CD4-positive, CD25-positive, alpha-beta regulatory T cell (primary cell): ENCODE results near the gene PDE12. TPM values are rescaled to one million over a fixed set of nuclear protein-coding genes. Genes with fewer than 3 reads are reported as not detected.
"Not testable (repeated sequence)": the region's sequence is repeated elsewhere in the genome, so short reads cannot be mapped to it uniquely, and the experiment has no call there.

ENCODE experiments used
- ATAC-seq, 2 donors: fragments of 150-1000 bp; cut with Tn5 transposase; one replicate each; pipeline ENCODE4 v1.10.0; 2021; ENCODE audit warnings: low read depth in 2 of 2, moderate number of reproducible peaks in 2 of 2, moderate library complexity in 1 of 2
- DNase-seq, 3 donors: peaks; one replicate each; pipeline versions ENCODE4 v3.0.0 to v3.0.0-alpha.2; 2012 to 2022; ENCODE audit warnings: mixed read lengths in 1 of 3
- H3K27ac ChIP-seq: one replicate; pipeline ENCODE4 v1.7.0; 2013; ENCODE audit warnings: mild to moderate bottlenecking, low read length; ENCODE audit not compliant: insufficient read depth, poor library complexity, severe bottlenecking
- H3K27me3 ChIP-seq: one replicate; pipeline ENCODE4 v1.7.0; 2013; ENCODE audit warnings: low read length; ENCODE audit not compliant: control insufficient read depth, insufficient read depth
- H3K36me3 ChIP-seq: one replicate; pipeline ENCODE4 v1.7.0; 2013; ENCODE audit warnings: mild to moderate bottlenecking, low read length, moderate library complexity; ENCODE audit not compliant: control insufficient read depth, insufficient read depth
- H3K4me1 ChIP-seq: 2 replicates; pipeline ENCODE4 v1.7.0; 2013; ENCODE audit warnings: mild to moderate bottlenecking, low read length; ENCODE audit not compliant: insufficient read depth, control insufficient read depth, poor library complexity, severe bottlenecking
- H3K4me3 ChIP-seq: one replicate; pipeline ENCODE4 v1.7.0; 2013; ENCODE audit warnings: low read depth, mild to moderate bottlenecking, low read length, moderate library complexity
- H3K9me3 ChIP-seq, 2 experiments: 1 replicate in 1 of 2; 2 replicates in 1 of 2; pipeline ENCODE4 v1.7.0; 2013; ENCODE audit warnings: low read length in 2 of 2, mild to moderate bottlenecking in 1 of 2, moderate library complexity in 1 of 2; ENCODE audit not compliant: control insufficient read depth in 2 of 2
- H3K27ac Mint-ChIP-seq, 3 donors: one replicate each; pipeline ENCODE4 v1.8.0; 2020 to 2022; ENCODE audit warnings: mild to moderate bottlenecking in 3 of 3, mixed read lengths in 3 of 3, moderate library complexity in 2 of 3
- H3K27me3 Mint-ChIP-seq: one replicate; pipeline ENCODE4 v1.8.0; 2022; ENCODE audit warnings: mild to moderate bottlenecking, mixed read lengths
- H3K36me3 Mint-ChIP-seq: one replicate; pipeline ENCODE4 v1.8.0; 2020; ENCODE audit warnings: mixed read lengths
- H3K4me1 Mint-ChIP-seq, 4 donors: one replicate each; pipeline ENCODE4 v1.8.0; 2020 to 2022; ENCODE audit warnings: mixed read lengths in 4 of 4, mild to moderate bottlenecking in 1 of 4
- H3K4me3 Mint-ChIP-seq, 4 donors: one replicate each; pipeline ENCODE4 v1.8.0; 2020 to 2022; ENCODE audit warnings: mild to moderate bottlenecking in 4 of 4, mixed read lengths in 4 of 4, moderate library complexity in 3 of 4
- H3K9me3 Mint-ChIP-seq, 7 donors: one replicate each; pipeline ENCODE4 v1.8.0; 2020 to 2022; ENCODE audit warnings: mixed read lengths in 7 of 7, mild to moderate bottlenecking in 3 of 7, moderate library complexity in 2 of 7
- polyA plus RNA-seq, 4 donors: library from polyadenylated mRNA; unstranded; fragments of 300-500 nt; fragmentation: Illumina TruSeq; gene quantifications; one replicate each; pipeline ENCODE4 v1.2.3, GENCODE V29; 2021
- total RNA-seq: library from RNA; stranded (reverse); gene quantifications from one replicate; pipeline ENCODE4 v1.2.3, GENCODE V29; 2022

Gene PDE12
- total and polyA plus RNA-seq, 5 donors from 2014 or later: 16.0 to 33.2 (median 20.6) TPM

DNA sequence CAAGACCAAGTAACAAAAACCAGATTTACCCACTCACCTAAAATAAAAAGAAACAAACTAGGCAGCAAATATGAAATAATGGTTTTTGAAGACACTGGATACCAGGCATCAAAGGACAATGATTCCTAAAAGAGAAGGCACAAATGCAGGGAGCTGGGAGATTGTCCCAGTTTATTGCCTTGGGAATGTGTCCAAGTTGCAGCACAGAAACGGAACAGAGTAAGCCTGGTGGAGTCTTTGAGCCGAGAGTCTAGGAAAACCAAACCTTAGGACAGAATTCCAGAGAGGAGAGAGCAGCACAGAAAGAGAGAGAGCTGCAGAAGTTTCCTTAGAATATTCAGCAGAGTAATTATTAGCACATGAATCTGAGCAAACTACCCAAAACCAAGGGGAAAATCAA is 48.9 kb downstream of the PDE12 start:
- Mint-ChIP-seq H3K4me3 (no peak overlapping the region), H3K9me3 (peaks cover 0 to 13% (median 8%) of the 10 kb centered on the region in 7 donors), H3K4me1 (peaks cover 5 to 9% (median 7%) of the 10 kb centered on the region in 4 donors), H3K36me3 (peaks cover 21% of the 10 kb centered on the region), H3K27me3 (no peaks in the 10 kb centered on the region), H3K27ac (no peak overlapping the region)
- Histone ChIP-seq H3K4me1 (no peaks in the 10 kb centered on the region), H3K4me3 (no peak overlapping the region), H3K9me3 (no peaks in the 10 kb centered on the region), H3K27me3 (no peaks in the 10 kb centered on the region), H3K36me3 (no peaks in the 10 kb centered on the region), H3K27ac (no peak overlapping the region)
- DNase-seq (no peak), ATAC-seq (no peak)

- H3K4me1 ChIP-seq: no peaks in the 10 kb centered on the region
- H3K27ac ChIP-seq: no peak overlapping the region
- peaks cover 27% of the 10 kb centered on the region for H3K36me3 Mint-ChIP-seq
- H3K9me3 Mint-ChIP-seq: peaks cover 0 to 15% (median 9%) of the 10 kb centered on the region in 7 donors
- H3K27me3 ChIP-seq: no peaks in the 10 kb centered on the region
- no peaks in the 10 kb centered on the region for H3K27me3 Mint-ChIP-seq
- no peaks in the 10 kb centered on the region for H3K9me3 ChIP-seq
- H3K27ac Mint-ChIP-seq: no peak overlapping the region
- ATAC-seq (no peak), DNase-seq (no peak)
- no peaks in the 10 kb centered on the region for H3K36me3 ChIP-seq
- H3K4me1 Mint-ChIP-seq: peaks cover 5 to 9% (median 8%) of the 10 kb centered on the region in 4 donors
- H3K4me3 Mint-ChIP-seq: no peak overlapping the region
- H3K4me3 ChIP-seq: no peak overlapping the region
Measured at GRCh38 chr3:57605683-57606082, 49.6 kb downstream of the PDE12 start.

DNA sequence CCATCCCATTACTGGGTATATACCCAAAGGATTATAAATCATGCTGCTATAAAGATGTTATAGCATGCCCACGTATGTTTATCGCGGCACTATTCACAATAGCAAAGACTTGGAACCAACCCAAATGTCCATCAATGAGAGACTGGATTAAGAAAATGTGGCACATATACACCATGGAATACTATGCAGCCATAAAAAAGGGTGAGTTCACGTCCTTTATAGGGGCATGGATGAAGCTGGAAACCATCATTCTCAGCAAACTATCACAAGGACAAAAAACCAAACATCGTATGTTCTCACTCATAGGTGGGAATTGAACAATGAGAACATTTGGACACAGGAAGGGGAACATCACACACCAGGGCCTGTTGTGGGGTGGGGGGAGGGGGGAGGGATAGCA is 55.8 kb downstream of the PDE12 start:
- H3K9me3 ChIP-seq, H3K4me1 ChIP-seq, H3K27me3 Mint-ChIP-seq, H3K27ac Mint-ChIP-seq, ATAC-seq, H3K36me3 ChIP-seq, H3K27me3 ChIP-seq, H3K4me3 ChIP-seq, H3K4me3 Mint-ChIP-seq, H3K27ac ChIP-seq, DNase-seq: not testable (repeated sequence)
- peaks cover 0 to 10% (median 8%) of the 10 kb centered on the region in 4 donors for H3K4me1 Mint-ChIP-seq
- H3K36me3 Mint-ChIP-seq: peaks cover 21% of the 10 kb centered on the region
- peaks cover 0 to 19% (median 5%) of the 10 kb centered on the region in 7 donors for H3K9me3 Mint-ChIP-seq

DNA sequence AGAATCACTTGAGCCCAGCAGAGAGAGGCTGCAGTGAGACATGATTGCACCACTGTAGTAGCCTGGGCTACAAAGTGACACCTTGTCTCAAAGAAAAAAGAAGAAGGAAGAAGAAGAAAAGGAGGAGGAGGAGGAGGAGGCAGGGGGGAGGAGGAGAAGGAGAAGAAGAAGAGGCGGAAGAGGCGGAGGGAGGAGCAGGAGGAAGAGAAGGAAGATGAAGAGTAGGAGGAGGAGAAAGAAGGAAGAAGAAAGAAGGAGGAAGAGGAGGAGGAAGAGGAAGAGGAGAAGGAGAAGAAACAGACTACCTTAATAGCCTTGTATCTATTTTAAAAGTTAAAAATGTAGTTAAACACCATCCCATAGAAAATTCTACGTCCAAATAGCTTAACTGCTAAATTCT is 60.2 kb downstream of the PDE12 start:
- ATAC-seq: no peak
- no peak for DNase-seq
- Mint-ChIP-seq H3K36me3 (peaks cover 9% of the 10 kb centered on the region), H3K27me3 (no peaks in the 10 kb centered on the region), H3K9me3 (peaks cover 0 to 4% (median 1%) of the 10 kb centered on the region in 7 donors), H3K27ac (peak overlapping the region in 1 of 3 donors; percentile 36), H3K4me3 (no peak overlapping the region), H3K4me1 (peaks cover 0 to 13% (median 7%) of the 10 kb centered on the region in 4 donors)
- Histone ChIP-seq H3K27me3 (no peaks in the 10 kb centered on the region), H3K36me3 (no peaks in the 10 kb centered on the region), H3K4me1 (no peaks in the 10 kb centered on the region), H3K27ac (no peak overlapping the region), H3K9me3 (no peaks in the 10 kb centered on the region), H3K4me3 (no peak overlapping the region)

Other genes starting within 250 kb of the PDE12 start
- 0.22 TPM for gene DNAH12, start 11.9 kb upstream of the PDE12 start, total RNA-seq
- gene DNAH12, start 11.9 kb upstream of the PDE12 start, polyA plus RNA-seq: not detected
- gene ARF4, start 41.1 kb downstream of the PDE12 start, total RNA-seq: 84.6 TPM
- 100 to 1,000 TPM; 123 to 144 (median 132) TPM for gene ARF4, start 41.1 kb downstream of the PDE12 start, polyA plus RNA-seq
- gene DENND6A, start 136.8 kb downstream of the PDE12 start, total RNA-seq: 43.6 TPM
- 10 to 100 TPM; 28.3 to 34.2 (median 31.6) TPM for gene DENND6A, start 136.8 kb downstream of the PDE12 start, polyA plus RNA-seq
- gene SLMAP, start 200.0 kb downstream of the PDE12 start, total RNA-seq: 84.9 TPM
- gene SLMAP, start 200.0 kb downstream of the PDE12 start, polyA plus RNA-seq: 10 to 100 TPM; 13.5 to 24.6 (median 19.5) TPM